A549 (cell line): ENCODE results near the gene UGT1A4. TPM values are rescaled to one million over a fixed set of nuclear protein-coding genes. Genes with fewer than 3 reads are reported as not detected.

ENCODE experiments used
- ATAC-seq, 2 experiments: fragments of 200-7000 bp in 1 of 2; fragments of >200 bp in 1 of 2; cut with Nextera tagmentation in 1 of 2; cut with Tn5 transposase in 1 of 2; 3 replicates each; pipeline versions ENCODE4 v1.8.0 to v1.9.1; 2018 to 2020; ENCODE audit warnings: mild to moderate bottlenecking in 1 of 2, moderate library complexity in 1 of 2
- CTCF ChIA-PET: fragments of 300-600 bp; sonication (Branson Sonifier 250); formaldehyde crosslinking; extraction: SDS; loops from one replicate; lab custom pipeline; 2021; ENCODE audit warnings: antibody characterized with exemption, inconsistent platforms; lab: Yijun Ruan, JAX
- POLR2A ChIA-PET: fragments of 350-600 bp; formaldehyde crosslinking; extraction: SDS; loops from one replicate; lab custom pipeline; 2021; ENCODE audit warnings: antibody characterized with exemption, inconsistent platforms; lab: Yijun Ruan, JAX
- DNase-seq, 2 experiments: peaks; one replicate each; pipeline versions ENCODE4 v3.0.0 to v3.0.0-alpha.2; 2011 to 2016; ENCODE audit warnings: low read depth in 1 of 2, low spot score in 1 of 2
- FAIRE-seq: peaks from 2 replicates; lab custom pipeline; 2011; peaks lifted over from hg19 to GRCh38; lab: Jason Lieb, UNC
- H3K27ac ChIP-seq, 2 experiments: fragments of >200 bp; sonication (Bioruptor Twin); formaldehyde crosslinking; 3 replicates each; pipeline ENCODE4 v1.5.1; 2016 to 2017
- H3K4me1 ChIP-seq: fragments of >200 bp; sonication (Bioruptor Twin); formaldehyde crosslinking; 3 replicates; pipeline ENCODE4 v1.6.1; 2016
- H3K4me2 ChIP-seq: fragments of >200 bp; sonication (Bioruptor Twin); formaldehyde crosslinking; 3 replicates; pipeline ENCODE4 v1.6.1; 2016
- H3K4me3 ChIP-seq: fragments of >200 bp; sonication (Bioruptor Twin); formaldehyde crosslinking; 3 replicates; pipeline ENCODE4 v1.5.1; 2016
- H3K9me3 ChIP-seq: fragments of >200 bp; sonication (Bioruptor Twin); formaldehyde crosslinking; 3 replicates; pipeline ENCODE4 v1.6.1; 2016
- CBX8 ChIP-seq: fragments of 200-600 bp; sonication (generic); IDR thresholded peaks from 2 replicates; pipeline ENCODE4 v1.6.1; 2016
- CEBPB ChIP-seq, 2 experiments: fragments of >200 bp in 1 of 2; sonication (Bioruptor Twin) in 1 of 2; formaldehyde crosslinking in 1 of 2; IDR thresholded peaks; 2 replicates each; pipeline ENCODE4 v1.6.1; 2012 to 2016
- CHD2 ChIP-seq: fragments of 150-350 bp; IDR thresholded peaks from 2 replicates; pipeline ENCODE4 v1.6.1; 2014; ENCODE audit warnings: low read length; ENCODE audit not compliant: partially characterized antibody
- CHD4 ChIP-seq: fragments of 200-600 bp; sonication (generic); IDR thresholded peaks from 2 replicates; pipeline ENCODE4 v1.6.1; 2016; ENCODE audit warnings: antibody characterized with exemption, mild to moderate bottlenecking, borderline replicate concordance
- EHMT2 ChIP-seq: fragments of 200-600 bp; sonication (generic); IDR thresholded peaks from 2 replicates; pipeline ENCODE4 v1.6.1; 2016; ENCODE audit warnings: antibody characterized with exemption, low read depth, mild to moderate bottlenecking, moderate library complexity
- FOSB ChIP-seq: fragments of 250-450 bp; sonication (Bioruptor Pico); IDR thresholded peaks from 2 replicates; pipeline ENCODE4 v1.5.0; 2020; ENCODE audit warnings: mild to moderate bottlenecking, moderate library complexity
- HOXB13 ChIP-seq: fragments of 250-450 bp; sonication (Bioruptor Pico); IDR thresholded peaks from 2 replicates; pipeline ENCODE4 v1.5.0; 2020; ENCODE audit warnings: low read depth, mild to moderate bottlenecking, moderate library complexity
- HOXB5 ChIP-seq: fragments of 250-450 bp; sonication (Bioruptor Pico); IDR thresholded peaks from 2 replicates; pipeline ENCODE4 v1.5.0; 2020; ENCODE audit warnings: mild to moderate bottlenecking, moderate library complexity
- JUNB ChIP-seq: fragments of >200 bp; sonication (Bioruptor Twin); formaldehyde crosslinking; IDR thresholded peaks from 2 replicates; pipeline ENCODE4 v1.6.1; 2016
- KDM5A ChIP-seq: fragments of 200-600 bp; sonication (generic); IDR thresholded peaks from 2 replicates; pipeline ENCODE4 v1.6.1; 2016; ENCODE audit warnings: antibody characterized with exemption, mild to moderate bottlenecking
- MAZ ChIP-seq: fragments of 150-350 bp; IDR thresholded peaks from 2 replicates; pipeline ENCODE4 v1.6.1; 2014; ENCODE audit warnings: antibody characterized with exemption, low read depth, low read length, borderline replicate concordance
- MYC ChIP-seq: IDR thresholded peaks from 2 replicates; pipeline ENCODE4 v1.6.1; 2012; ENCODE audit warnings: mild to moderate bottlenecking, inconsistent platforms, low read length, improper control_type of control experiment, borderline replicate concordance
- NFE2L2 ChIP-seq: fragments of 150-350 bp; conservative IDR thresholded peaks from 2 replicates; pipeline ENCODE4 v1.6.1; 2014; ENCODE audit warnings: low read length
- NR3C1 ChIP-seq: fragments of >200 bp; sonication (Bioruptor Twin); formaldehyde crosslinking; IDR thresholded peaks from 3 replicates; pipeline ENCODE4 v1.6.1; 2017
- PHF8 ChIP-seq: fragments of 200-600 bp; sonication (generic); IDR thresholded peaks from 2 replicates; pipeline ENCODE4 v1.6.1; 2016; ENCODE audit warnings: low read depth, mild to moderate bottlenecking, antibody characterized with exemption, moderate library complexity, borderline replicate concordance
- POLR2AphosphoS2 ChIP-seq: conservative IDR thresholded peaks from 2 replicates; pipeline ENCODE4 v1.6.1; 2012; ENCODE audit warnings: low read length, improper control_type of control experiment, inconsistent platforms
- RCOR1 ChIP-seq: fragments of 150-350 bp; IDR thresholded peaks from 2 replicates; pipeline ENCODE4 v1.6.1; 2014; ENCODE audit warnings: antibody characterized with exemption, low read length, low read depth
- RFX5 ChIP-seq: fragments of 450-650 bp; IDR thresholded peaks from 2 replicates; pipeline ENCODE4 v1.7.1; 2014; ENCODE audit warnings: antibody characterized with exemption, mild to moderate bottlenecking, moderate library complexity
- RNF2 ChIP-seq: fragments of 200-600 bp; sonication (generic); IDR thresholded peaks from 2 replicates; pipeline ENCODE4 v1.6.1; 2016; ENCODE audit warnings: low read depth, mild to moderate bottlenecking, antibody characterized with exemption, moderate library complexity, borderline replicate concordance
- SMC3 ChIP-seq: fragments of >200 bp; sonication (Bioruptor Twin); formaldehyde crosslinking; IDR thresholded peaks from 3 replicates; pipeline ENCODE4 v1.6.1; 2018; ENCODE audit warnings: inconsistent platforms
- SREBF2 ChIP-seq: fragments of 450-650 bp; IDR thresholded peaks from 2 replicates; pipeline ENCODE4 v1.6.1; 2014; ENCODE audit warnings: mild to moderate bottlenecking, moderate library complexity
- TFCP2L1 ChIP-seq: fragments of 250-450 bp; sonication (Bioruptor Pico); IDR thresholded peaks from 2 replicates; pipeline ENCODE4 v1.5.0; 2021; ENCODE audit warnings: mild to moderate bottlenecking
- ZC3H11A ChIP-seq: fragments of 450-650 bp; IDR thresholded peaks from 2 replicates; pipeline ENCODE4 v1.6.1; 2014; ENCODE audit warnings: antibody characterized with exemption, mild to moderate bottlenecking
- ZNF302 ChIP-seq: fragments of 250-450 bp; sonication (Bioruptor Pico); IDR thresholded peaks from 2 replicates; pipeline ENCODE4 v1.9.0; 2021; ENCODE audit warnings: inconsistent platforms, mild to moderate bottlenecking, moderate library complexity
- WGBS: methylation state at CpG from one replicate; pipeline ENCODE4 v1.1.6; 2017; ENCODE audit errors: missing lambda C conversion rate; 5-methylcytosine and 5-hydroxymethylcytosine counted together
- polyA plus RNA-seq, 4 experiments: library from polyadenylated mRNA; depleted of rRNA in 3 of 4; stranded (reverse); fragments of >200 nt; fragmentation: RNase III in 1 of 4; extraction: RNeasy Plus Mini Kit Qiagen cat#74134 plus additional on column Dnase treatment in 1 of 4; gene quantifications; 2 replicates in 3 of 4; 3 replicates in 1 of 4; pipeline ENCODE4 v1.2.3, GENCODE V29; 2011 to 2017
- TF ChIP-seq, protein P1 (sequence below): fragments of >200 bp; sonication (Bioruptor Twin); formaldehyde crosslinking; IDR thresholded peaks from 3 replicates; pipeline ENCODE4 v1.6.1; 2016
- TF ChIP-seq, protein P2 (sequence below): fragments of 200-600 bp; sonication (generic); IDR thresholded peaks from 2 replicates; pipeline ENCODE4 v1.6.1; 2016; ENCODE audit warnings: antibody characterized with exemption, mild to moderate bottlenecking, moderate library complexity
- TF ChIP-seq, protein P3 (sequence below): IDR thresholded peaks from 2 replicates; pipeline ENCODE4 v1.6.1; 2012; ENCODE audit warnings: low read depth, borderline replicate concordance
- TF ChIP-seq, protein P4 (sequence below): fragments of 250-450 bp; sonication (Bioruptor Pico); IDR thresholded peaks from 2 replicates; pipeline ENCODE4 v1.5.0; 2021; ENCODE audit warnings: mild to moderate bottlenecking, moderate library complexity, borderline replicate concordance
- TF ChIP-seq, protein P5 (sequence below): fragments of >200 bp; sonication (Bioruptor Twin); formaldehyde crosslinking; IDR thresholded peaks from 3 replicates; pipeline ENCODE4 v1.5.1; 2016

Gene UGT1A4
- polyA plus RNA-seq, 2 of the 4 experiments (the other 2 are of a cell fraction), result 0.13 to 0.14 TPM

DNA sequence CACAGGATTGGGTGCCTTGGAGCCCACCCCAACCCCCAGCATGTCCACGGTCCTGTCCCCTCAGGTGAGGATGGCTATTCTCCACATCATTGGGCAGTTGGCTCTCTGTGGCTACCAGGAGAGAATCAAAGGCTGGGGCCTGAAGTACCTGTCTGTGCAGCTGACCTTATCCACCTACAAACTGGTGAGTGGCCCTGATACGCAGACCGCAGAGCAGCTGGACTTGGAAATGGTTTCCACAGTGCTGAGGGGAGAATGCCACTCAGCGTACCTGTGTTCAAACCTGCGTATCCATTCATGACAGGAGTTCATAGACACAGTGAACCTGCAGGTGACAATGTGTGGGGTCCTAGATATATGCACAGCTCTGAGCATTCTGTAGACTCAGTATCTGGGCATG is 81.2 kb downstream of the UGT1A4 start:
- no peak for DNase-seq
- POLR2A ChIA-PET, result no interaction called here
- no peak overlapping the region for H3K4me2 ChIP-seq
- H3K27ac ChIP-seq, result peak overlapping the region in 1 of 2 experiments; percentile 34; a peak in 1 of 6 replicates
- H3K9me3 ChIP-seq, result no peaks in the 10 kb centered on the region
- CTCF ChIA-PET, result interaction anchor here (0.6 kb wide), 1 partner anchor 747 kb away, joined by 3 read pairs; no protein-coding TSS in a partner anchor
- FAIRE-seq, result no peak
- H3K4me1 ChIP-seq, result peaks cover 8% of the 10 kb centered on the region
- no peak for ATAC-seq
- TF ChIP-seq RFX5, result no peak
- TF ChIP-seq JUNB, result no peak
- TF ChIP-seq FOSB (CRISPR knock-in tag), result no peak
- TF ChIP-seq, protein P1, sequence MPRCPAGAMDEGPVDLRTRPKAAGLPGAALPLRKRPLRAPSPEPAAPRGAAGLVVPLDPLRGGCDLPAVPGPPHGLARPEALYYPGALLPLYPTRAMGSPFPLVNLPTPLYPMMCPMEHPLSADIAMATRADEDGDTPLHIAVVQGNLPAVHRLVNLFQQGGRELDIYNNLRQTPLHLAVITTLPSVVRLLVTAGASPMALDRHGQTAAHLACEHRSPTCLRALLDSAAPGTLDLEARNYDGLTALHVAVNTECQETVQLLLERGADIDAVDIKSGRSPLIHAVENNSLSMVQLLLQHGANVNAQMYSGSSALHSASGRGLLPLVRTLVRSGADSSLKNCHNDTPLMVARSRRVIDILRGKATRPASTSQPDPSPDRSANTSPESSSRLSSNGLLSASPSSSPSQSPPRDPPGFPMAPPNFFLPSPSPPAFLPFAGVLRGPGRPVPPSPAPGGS, result no peak
- TF ChIP-seq CHD4, result no peak
- TF ChIP-seq CHD2, result no peak
- TF ChIP-seq, protein P2, sequence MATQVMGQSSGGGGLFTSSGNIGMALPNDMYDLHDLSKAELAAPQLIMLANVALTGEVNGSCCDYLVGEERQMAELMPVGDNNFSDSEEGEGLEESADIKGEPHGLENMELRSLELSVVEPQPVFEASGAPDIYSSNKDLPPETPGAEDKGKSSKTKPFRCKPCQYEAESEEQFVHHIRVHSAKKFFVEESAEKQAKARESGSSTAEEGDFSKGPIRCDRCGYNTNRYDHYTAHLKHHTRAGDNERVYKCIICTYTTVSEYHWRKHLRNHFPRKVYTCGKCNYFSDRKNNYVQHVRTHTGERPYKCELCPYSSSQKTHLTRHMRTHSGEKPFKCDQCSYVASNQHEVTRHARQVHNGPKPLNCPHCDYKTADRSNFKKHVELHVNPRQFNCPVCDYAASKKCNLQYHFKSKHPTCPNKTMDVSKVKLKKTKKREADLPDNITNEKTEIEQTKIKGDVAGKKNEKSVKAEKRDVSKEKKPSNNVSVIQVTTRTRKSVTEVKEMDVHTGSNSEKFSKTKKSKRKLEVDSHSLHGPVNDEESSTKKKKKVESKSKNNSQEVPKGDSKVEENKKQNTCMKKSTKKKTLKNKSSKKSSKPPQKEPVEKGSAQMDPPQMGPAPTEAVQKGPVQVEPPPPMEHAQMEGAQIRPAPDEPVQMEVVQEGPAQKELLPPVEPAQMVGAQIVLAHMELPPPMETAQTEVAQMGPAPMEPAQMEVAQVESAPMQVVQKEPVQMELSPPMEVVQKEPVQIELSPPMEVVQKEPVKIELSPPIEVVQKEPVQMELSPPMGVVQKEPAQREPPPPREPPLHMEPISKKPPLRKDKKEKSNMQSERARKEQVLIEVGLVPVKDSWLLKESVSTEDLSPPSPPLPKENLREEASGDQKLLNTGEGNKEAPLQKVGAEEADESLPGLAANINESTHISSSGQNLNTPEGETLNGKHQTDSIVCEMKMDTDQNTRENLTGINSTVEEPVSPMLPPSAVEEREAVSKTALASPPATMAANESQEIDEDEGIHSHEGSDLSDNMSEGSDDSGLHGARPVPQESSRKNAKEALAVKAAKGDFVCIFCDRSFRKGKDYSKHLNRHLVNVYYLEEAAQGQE, result no peak
- no peak for TF ChIP-seq MYC
- no peak for TF ChIP-seq POLR2AphosphoS2
- TF ChIP-seq EHMT2, result no peak
- TF ChIP-seq NR3C1, result no peak
- TF ChIP-seq SMC3, result no peak
- TF ChIP-seq, protein P3, sequence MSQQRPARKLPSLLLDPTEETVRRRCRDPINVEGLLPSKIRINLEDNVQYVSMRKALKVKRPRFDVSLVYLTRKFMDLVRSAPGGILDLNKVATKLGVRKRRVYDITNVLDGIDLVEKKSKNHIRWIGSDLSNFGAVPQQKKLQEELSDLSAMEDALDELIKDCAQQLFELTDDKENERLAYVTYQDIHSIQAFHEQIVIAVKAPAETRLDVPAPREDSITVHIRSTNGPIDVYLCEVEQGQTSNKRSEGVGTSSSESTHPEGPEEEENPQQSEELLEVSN, result no peak
- TF ChIP-seq KDM5A, result no peak
- TF ChIP-seq, protein P4, sequence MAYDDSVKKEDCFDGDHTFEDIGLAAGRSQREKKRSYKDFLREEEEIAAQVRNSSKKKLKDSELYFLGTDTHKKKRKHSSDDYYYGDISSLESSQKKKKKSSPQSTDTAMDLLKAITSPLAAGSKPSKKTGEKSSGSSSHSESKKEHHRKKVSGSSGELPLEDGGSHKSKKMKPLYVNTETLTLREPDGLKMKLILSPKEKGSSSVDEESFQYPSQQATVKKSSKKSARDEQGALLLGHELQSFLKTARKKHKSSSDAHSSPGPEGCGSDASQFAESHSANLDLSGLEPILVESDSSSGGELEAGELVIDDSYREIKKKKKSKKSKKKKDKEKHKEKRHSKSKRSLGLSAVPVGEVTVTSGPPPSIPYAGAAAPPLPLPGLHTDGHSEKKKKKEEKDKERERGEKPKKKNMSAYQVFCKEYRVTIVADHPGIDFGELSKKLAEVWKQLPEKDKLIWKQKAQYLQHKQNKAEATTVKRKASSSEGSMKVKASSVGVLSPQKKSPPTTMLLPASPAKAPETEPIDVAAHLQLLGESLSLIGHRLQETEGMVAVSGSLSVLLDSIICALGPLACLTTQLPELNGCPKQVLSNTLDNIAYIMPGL, result no peak
- TF ChIP-seq SREBF2, result no peak
- TF ChIP-seq NFE2L2, result no peak
- no peak for TF ChIP-seq HOXB5 (CRISPR knock-in tag)
- no peak for TF ChIP-seq ZNF302 (CRISPR knock-in tag)
- no peak for TF ChIP-seq CBX8
- WGBS, result 50% methylated on average over 5 of the region's 5 CpGs
- no peak overlapping the region for H3K4me3 ChIP-seq

DNA sequence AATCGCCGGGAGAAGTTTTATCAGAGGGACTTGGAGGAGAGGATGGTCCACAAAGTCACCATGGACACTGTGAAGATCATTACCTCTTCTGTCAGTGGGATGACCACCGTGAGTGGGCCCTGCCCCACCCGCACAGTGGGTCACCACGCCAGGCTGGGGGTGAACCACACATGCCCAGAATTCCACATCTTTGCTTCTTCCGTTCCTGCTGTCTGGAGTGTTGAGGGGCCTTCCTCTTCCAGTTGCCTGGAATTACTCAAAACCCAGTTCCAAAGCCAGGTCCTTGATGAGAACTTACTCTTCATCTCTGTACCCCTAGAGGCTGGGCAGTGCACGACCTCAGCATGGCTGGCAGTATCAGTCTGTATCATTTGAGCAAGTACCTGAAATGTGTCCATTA is 81.7 kb downstream of the UGT1A4 start:
- FAIRE-seq (no peak), ATAC-seq (no peak; a peak in 1 of 6 replicates), DNase-seq (no peak)
- WGBS, result 88% methylated on average over 7 of the region's 7 CpGs
- Histone ChIP-seq H3K4me1 (peaks cover 8% of the 10 kb centered on the region), H3K4me2 (no peak overlapping the region), H3K4me3 (no peak overlapping the region), H3K27ac (peak overlapping the region in 1 of 2 experiments; percentile 34; a peak in 1 of 6 replicates), H3K9me3 (no peaks in the 10 kb centered on the region)
- POLR2A ChIA-PET, result no interaction called here
- CTCF ChIA-PET, result interaction anchor here (0.5 to 0.6 kb wide), 2 partner anchors 227 to 748 kb away, joined by 3 read pairs; no protein-coding TSS in a partner anchor
- TF ChIP-seq TFCP2L1 (CRISPR knock-in tag), result no peak
- TF ChIP-seq, protein P1, result no peak
- TF ChIP-seq RNF2, result no peak
- TF ChIP-seq, protein P5, sequence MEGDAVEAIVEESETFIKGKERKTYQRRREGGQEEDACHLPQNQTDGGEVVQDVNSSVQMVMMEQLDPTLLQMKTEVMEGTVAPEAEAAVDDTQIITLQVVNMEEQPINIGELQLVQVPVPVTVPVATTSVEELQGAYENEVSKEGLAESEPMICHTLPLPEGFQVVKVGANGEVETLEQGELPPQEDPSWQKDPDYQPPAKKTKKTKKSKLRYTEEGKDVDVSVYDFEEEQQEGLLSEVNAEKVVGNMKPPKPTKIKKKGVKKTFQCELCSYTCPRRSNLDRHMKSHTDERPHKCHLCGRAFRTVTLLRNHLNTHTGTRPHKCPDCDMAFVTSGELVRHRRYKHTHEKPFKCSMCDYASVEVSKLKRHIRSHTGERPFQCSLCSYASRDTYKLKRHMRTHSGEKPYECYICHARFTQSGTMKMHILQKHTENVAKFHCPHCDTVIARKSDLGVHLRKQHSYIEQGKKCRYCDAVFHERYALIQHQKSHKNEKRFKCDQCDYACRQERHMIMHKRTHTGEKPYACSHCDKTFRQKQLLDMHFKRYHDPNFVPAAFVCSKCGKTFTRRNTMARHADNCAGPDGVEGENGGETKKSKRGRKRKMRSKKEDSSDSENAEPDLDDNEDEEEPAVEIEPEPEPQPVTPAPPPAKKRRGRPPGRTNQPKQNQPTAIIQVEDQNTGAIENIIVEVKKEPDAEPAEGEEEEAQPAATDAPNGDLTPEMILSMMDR, result no peak
- TF ChIP-seq PHF8, result no peak
- no peak for TF ChIP-seq CHD2
- TF ChIP-seq MAZ, result no peak
- TF ChIP-seq HOXB13 (CRISPR knock-in tag), result no peak
- TF ChIP-seq CEBPB (IDR thresholded peaks at IDR 0.05), result no peak
- no peak for TF ChIP-seq RCOR1
- TF ChIP-seq ZC3H11A, result no peak
